Measurements from ENCODE around the gene KCNN2.

KCNN2 gene

DNA sequence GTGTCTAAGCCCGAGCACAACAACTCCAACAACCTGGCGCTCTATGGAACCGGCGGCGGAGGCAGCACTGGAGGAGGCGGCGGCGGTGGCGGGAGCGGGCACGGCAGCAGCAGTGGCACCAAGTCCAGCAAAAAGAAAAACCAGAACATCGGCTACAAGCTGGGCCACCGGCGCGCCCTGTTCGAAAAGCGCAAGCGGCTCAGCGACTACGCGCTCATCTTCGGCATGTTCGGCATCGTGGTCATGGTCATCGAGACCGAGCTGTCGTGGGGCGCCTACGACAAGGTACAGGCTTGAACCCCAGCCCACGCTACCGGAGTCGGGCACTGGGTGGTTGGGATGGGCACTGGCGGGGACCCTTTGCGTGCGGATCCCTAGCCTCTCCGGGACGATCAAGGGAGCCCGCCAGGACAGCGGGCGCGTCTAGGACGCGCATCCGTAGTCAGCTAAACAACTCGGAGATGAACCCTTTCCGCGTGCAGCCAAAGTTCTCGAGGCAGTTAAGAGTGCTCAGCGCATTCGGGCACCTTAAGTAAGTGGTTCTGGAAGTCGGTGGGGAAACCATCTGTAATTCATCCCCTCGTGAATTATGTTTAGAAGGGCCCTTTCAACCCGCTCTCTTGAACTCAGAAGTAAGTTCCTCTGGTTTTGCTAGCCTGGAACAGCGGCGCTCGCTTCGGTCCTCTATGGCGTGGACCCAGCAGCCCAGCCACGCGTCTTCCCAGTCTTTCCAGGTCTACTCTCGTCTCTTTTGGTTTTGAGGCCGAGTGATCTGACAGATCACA lies 1.3 kb downstream of the KCNN2 start:
- Histone ChIP-seq H3K9me3 (replicated peaks; ENCODE audit: low read length) (no peaks in the 10 kb centered on the region), H3K27me3 (ENCODE audit: control insufficient read depth, insufficient read depth, low read length) (peaks cover 66% of the 10 kb centered on the region), H3K4me2 (ENCODE audit: low read length) (no peak overlapping the region), H3K4me3 (ENCODE audit: low read length) (no peak overlapping the region), H3K4me1 (ENCODE audit: control insufficient read depth, insufficient read depth, low read length) (peaks cover 3% of the 10 kb centered on the region), H3K9ac (ENCODE audit: low read depth, low read length) (no peak overlapping the region), H3K36me3 (ENCODE audit: insufficient read depth, low read length) (no peaks in the 10 kb centered on the region)

DNA sequence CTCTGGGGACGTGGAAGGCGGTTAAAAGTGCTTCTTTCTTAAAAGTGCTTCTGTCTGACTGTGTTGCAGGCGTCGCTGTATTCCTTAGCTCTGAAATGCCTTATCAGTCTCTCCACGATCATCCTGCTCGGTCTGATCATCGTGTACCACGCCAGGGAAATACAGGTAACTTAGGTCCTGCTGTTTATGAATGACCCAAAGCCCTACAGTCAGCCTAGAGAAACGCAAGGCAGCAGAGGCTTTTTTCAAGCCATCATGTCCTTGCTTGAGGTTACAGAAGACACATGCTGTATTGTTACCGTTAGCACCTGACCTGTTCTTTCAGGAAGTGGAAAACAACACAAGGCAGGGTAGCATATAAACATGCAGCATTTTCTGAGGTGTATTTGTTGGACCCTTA lies 2.0 kb downstream of the KCNN2 start:
- H3K4me1 ChIP-seq (ENCODE audit: control insufficient read depth, insufficient read depth, low read length): peaks cover 3% of the 10 kb centered on the region

DNA sequence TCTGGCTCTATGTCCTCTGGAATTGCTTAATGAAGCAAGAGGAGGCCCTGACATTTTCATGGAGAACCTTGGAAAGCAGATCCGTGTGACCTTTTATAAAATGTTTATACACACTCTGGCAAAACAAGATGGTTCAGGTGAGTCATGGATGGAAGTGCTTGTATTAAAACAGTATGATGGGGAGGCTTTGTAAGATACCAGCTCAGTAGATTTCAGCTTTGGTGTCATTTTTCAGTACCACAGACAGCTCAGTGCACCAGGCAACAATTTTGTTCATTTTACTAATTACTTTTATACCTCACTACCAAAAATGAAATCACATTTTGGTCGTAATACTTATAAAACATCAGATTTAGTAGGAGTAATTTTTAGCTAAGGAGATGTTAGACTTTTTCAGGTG lies 5.2 kb downstream of the KCNN2 start:
- Histone ChIP-seq H3K4me2 (ENCODE audit: low read length) (no peak overlapping the region), H3K4me1 (ENCODE audit: control insufficient read depth, insufficient read depth, low read length) (no peaks in the 10 kb centered on the region), H3K9me3 (replicated peaks; ENCODE audit: low read length) (no peaks in the 10 kb centered on the region), H3K9ac (ENCODE audit: low read depth, low read length) (no peak overlapping the region), H3K27me3 (ENCODE audit: control insufficient read depth, insufficient read depth, low read length) (peaks cover 32% of the 10 kb centered on the region), H3K36me3 (ENCODE audit: insufficient read depth, low read length) (no peaks in the 10 kb centered on the region), H3K4me3 (ENCODE audit: low read length) (no peak overlapping the region)

More for the DNA sequence above, 2.0 kb downstream of the KCNN2 start:
- Histone ChIP-seq H3K36me3 (ENCODE audit: insufficient read depth, low read length) (no peaks in the 10 kb centered on the region), H3K9me3 (replicated peaks; ENCODE audit: low read length) (no peaks in the 10 kb centered on the region), H3K9ac (ENCODE audit: low read depth, low read length) (no peak overlapping the region), H3K4me2 (ENCODE audit: low read length) (no peak overlapping the region), H3K4me3 (ENCODE audit: low read length) (no peak overlapping the region), H3K27me3 (ENCODE audit: control insufficient read depth, insufficient read depth, low read length) (peaks cover 62% of the 10 kb centered on the region)

DNA sequence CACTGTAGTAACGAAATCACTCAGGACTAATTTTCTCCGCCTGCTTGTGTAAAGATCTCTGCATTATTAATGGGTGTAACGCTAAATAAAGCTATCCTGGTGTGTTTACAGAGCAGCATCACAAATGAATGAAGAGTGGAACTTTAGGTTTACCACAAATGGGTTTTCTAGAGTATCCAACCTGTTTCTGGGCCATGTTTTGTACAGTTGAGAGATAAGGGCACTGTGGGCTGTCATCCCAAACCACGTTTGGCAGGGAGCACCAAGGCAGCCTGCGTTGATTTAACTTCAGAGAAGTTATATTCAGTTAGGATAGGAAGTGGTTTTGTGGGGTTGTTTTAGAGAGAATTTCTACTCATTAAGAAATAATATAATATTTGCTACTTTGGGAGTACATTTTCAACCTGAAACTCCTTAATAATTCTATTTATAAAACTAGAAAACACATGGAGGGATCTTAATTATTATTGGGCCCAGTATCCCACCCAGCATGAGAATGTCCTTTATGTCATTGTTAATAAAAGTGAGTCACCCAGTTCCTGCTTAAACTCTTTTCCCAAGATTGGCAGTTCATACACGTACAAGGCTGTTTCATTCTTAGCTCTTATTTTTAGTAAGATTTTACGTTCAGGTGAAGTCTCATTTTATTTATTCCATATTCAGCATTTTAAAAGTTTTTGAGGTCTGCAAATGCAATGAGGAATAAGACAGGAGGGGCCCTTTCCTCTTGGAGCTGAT lies 8.0 kb downstream of the KCNN2 start:
- Histone ChIP-seq H3K9ac (ENCODE audit: low read depth, low read length) (no peak overlapping the region), H3K9me3 (replicated peaks; ENCODE audit: low read length) (no peaks in the 10 kb centered on the region), H3K27me3 (ENCODE audit: control insufficient read depth, insufficient read depth, low read length) (peaks cover 4% of the 10 kb centered on the region), H3K4me3 (ENCODE audit: low read length) (no peak overlapping the region), H3K4me1 (ENCODE audit: control insufficient read depth, insufficient read depth, low read length) (no peaks in the 10 kb centered on the region), H3K36me3 (ENCODE audit: insufficient read depth, low read length) (no peaks in the 10 kb centered on the region), H3K4me2 (ENCODE audit: low read length) (no peak overlapping the region)

DNA sequence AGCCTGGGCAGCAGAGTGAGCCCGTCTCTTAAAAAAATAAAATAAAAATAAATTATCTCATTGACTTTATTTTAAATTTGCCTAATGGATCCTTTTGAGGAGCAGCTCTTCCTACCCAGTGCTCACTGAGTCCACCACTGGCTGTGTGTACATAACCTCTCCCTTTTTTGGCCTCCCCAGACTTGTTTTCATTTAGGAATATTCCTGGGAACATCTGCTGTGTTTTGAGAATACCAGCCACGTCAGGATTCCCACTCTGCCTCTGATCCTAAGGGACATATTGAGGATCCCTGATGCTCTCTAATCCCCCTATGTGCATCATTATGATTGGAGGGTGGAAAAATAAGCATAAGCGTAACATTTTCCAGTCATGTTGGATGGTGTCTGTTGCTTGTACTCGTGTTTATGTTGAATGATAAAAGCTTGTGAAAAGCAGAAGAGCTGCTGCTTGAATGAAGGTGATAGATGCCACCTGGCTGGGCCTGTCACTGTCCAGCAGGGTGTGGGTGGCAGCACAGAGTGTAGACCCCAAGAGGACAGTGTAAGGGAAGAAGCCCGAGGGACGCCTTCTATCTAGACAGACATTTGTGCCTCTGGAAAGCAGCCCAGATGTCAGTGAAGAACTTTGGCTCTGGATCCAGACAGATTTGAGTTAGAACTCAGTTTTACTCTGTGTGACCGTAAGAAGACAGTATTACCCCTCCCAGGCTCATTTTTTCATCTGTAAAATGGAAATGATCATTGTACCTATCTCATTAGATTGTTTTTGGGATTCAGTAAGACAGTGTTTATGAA lies 15.4 kb downstream of the KCNN2 start:
- Histone ChIP-seq H3K4me3 (ENCODE audit: low read length) (no peak overlapping the region), H3K9ac (ENCODE audit: low read depth, low read length) (no peak overlapping the region), H3K9me3 (replicated peaks; ENCODE audit: low read length) (no peaks in the 10 kb centered on the region), H3K27me3 (ENCODE audit: control insufficient read depth, insufficient read depth, low read length) (no peaks in the 10 kb centered on the region), H3K36me3 (ENCODE audit: insufficient read depth, low read length) (no peaks in the 10 kb centered on the region), H3K4me2 (ENCODE audit: low read length) (no peak overlapping the region), H3K4me1 (ENCODE audit: control insufficient read depth, insufficient read depth, low read length) (no peaks in the 10 kb centered on the region)

DNA sequence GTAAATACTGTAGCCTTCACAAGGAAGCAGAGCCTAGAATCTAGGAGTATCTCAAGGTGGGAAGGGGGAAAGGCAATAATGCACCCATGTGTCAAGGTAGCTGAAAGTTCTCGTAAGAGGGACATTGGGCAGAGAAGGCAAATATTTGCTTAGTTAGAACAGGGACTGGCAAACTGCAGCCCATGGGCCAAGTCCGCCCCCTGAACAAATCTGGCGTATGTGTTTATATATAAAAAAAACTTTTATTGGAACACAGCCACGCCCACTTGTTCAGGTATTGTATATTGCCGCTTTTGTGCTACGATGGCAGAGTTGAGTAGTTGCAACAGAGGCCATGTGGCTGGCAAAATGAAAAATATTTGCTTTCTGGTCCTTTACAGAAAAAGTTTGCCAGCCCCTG lies 16.1 kb downstream of the KCNN2 start:
- no peak overlapping the region for H3K9ac ChIP-seq (ENCODE audit: low read depth, low read length)
- H3K4me2 ChIP-seq (ENCODE audit: low read length): no peak overlapping the region
- H3K27me3 ChIP-seq (ENCODE audit: control insufficient read depth, insufficient read depth, low read length): no peaks in the 10 kb centered on the region
- no peak overlapping the region for H3K4me3 ChIP-seq (ENCODE audit: low read length)
- no peaks in the 10 kb centered on the region for H3K36me3 ChIP-seq (ENCODE audit: insufficient read depth, low read length)
- H3K4me1 ChIP-seq (ENCODE audit: control insufficient read depth, insufficient read depth, low read length): no peaks in the 10 kb centered on the region
- no peaks in the 10 kb centered on the region for H3K9me3 ChIP-seq (replicated peaks; ENCODE audit: low read length)

DNA sequence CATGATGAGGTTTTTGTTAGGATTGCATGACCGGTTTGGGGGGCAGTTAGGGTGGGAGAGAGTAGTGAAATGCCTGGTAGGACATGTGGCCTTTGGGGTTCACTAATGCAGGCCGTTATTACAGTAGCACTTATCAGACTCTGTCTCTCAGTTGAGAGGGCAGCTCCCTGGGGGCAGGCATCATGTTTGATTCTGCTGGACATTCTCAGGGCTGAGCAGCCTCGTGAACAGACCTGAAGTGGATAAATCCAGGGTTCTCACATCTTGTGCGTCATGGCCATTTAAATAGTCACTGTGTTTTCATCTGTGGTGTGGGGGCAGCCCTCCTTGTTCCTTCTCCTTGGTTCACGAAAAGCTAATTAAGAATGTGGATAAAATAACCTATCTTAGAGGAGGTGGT lies 18.9 kb downstream of the KCNN2 start:
- Histone ChIP-seq H3K9me3 (replicated peaks; ENCODE audit: low read length) (no peaks in the 10 kb centered on the region), H3K4me2 (ENCODE audit: low read length) (no peak overlapping the region), H3K9ac (ENCODE audit: low read depth, low read length) (no peak overlapping the region), H3K4me1 (ENCODE audit: control insufficient read depth, insufficient read depth, low read length) (no peaks in the 10 kb centered on the region), H3K27me3 (ENCODE audit: control insufficient read depth, insufficient read depth, low read length) (no peaks in the 10 kb centered on the region), H3K36me3 (ENCODE audit: insufficient read depth, low read length) (no peaks in the 10 kb centered on the region), H3K4me3 (ENCODE audit: low read length) (no peak overlapping the region)

DNA sequence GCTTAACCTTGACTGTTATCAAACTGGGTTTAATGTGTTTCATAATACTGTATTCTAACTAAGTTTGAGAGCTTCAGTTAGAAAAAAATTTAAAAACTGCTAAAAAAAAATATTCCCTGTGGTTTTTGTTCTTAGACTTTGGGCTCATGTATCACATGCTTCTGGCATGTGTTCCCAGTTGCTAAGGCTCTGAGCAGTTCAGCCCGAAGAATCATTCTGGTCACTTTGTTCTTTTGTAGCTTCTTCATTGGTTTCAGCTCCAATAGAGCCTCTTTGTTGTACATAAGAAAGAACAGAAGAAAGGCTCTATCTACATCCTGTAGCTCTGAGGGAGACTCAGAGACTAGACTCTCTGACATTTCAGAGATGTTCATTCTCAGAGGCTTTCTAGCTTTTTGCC lies 25.6 kb downstream of the KCNN2 start:
- Histone ChIP-seq H3K27me3 (ENCODE audit: control insufficient read depth, insufficient read depth, low read length) (no peaks in the 10 kb centered on the region), H3K4me1 (ENCODE audit: control insufficient read depth, insufficient read depth, low read length) (no peaks in the 10 kb centered on the region), H3K4me2 (ENCODE audit: low read length) (no peak overlapping the region), H3K36me3 (ENCODE audit: insufficient read depth, low read length) (no peaks in the 10 kb centered on the region), H3K9ac (ENCODE audit: low read depth, low read length) (no peak overlapping the region), H3K4me3 (ENCODE audit: low read length) (no peak overlapping the region), H3K9me3 (replicated peaks; ENCODE audit: low read length) (no peaks in the 10 kb centered on the region)

DNA sequence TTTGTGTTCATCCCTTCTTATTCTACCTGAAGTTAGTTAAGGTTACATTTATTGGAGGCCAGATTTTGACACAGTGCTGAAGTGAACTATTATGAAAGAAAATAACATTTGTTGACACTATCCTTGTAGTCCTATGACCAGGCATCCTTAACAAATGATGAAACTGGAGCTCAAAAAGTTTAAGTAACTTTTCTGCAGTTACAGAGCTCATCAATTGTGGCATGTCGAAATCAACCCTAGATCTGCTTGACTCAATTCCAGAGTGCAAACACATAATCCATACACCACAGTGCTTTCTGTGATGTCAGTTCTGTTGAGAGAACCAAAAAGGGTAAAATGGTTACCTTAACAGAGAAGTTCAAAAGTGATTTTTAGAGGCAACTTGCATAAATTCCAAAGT lies 28.6 kb downstream of the KCNN2 start:
- no peak overlapping the region for H3K4me3 ChIP-seq (ENCODE audit: low read length)
- H3K4me2 ChIP-seq (ENCODE audit: low read length): no peak overlapping the region
- H3K9me3 ChIP-seq (replicated peaks; ENCODE audit: low read length): no peaks in the 10 kb centered on the region
- H3K36me3 ChIP-seq (ENCODE audit: insufficient read depth, low read length): no peaks in the 10 kb centered on the region
- H3K27me3 ChIP-seq (ENCODE audit: control insufficient read depth, insufficient read depth, low read length): no peaks in the 10 kb centered on the region
- no peak overlapping the region for H3K9ac ChIP-seq (ENCODE audit: low read depth, low read length)
- no peaks in the 10 kb centered on the region for H3K4me1 ChIP-seq (ENCODE audit: control insufficient read depth, insufficient read depth, low read length)

DNA sequence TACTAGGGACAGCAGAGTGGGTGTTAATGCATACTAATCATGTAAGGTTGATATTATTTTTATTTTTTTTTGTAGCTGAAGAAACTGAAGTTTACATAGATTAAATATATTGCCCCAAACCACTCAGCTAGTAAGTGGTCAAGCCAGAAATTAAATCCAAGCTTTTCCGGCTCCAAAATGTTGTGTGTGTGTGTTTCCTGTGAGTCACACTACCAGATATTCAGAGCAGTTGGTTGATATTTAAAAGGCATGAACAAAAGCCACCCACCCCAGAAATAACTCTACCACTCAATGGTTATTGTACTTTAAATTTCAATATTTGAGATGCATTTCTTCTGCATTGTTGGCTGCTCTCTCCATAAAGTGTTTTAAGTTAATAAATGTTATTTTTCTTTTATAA lies 29.5 kb downstream of the KCNN2 start:
- Histone ChIP-seq H3K4me2 (ENCODE audit: low read length) (no peak overlapping the region), H3K4me1 (ENCODE audit: control insufficient read depth, insufficient read depth, low read length) (no peaks in the 10 kb centered on the region)

DNA sequence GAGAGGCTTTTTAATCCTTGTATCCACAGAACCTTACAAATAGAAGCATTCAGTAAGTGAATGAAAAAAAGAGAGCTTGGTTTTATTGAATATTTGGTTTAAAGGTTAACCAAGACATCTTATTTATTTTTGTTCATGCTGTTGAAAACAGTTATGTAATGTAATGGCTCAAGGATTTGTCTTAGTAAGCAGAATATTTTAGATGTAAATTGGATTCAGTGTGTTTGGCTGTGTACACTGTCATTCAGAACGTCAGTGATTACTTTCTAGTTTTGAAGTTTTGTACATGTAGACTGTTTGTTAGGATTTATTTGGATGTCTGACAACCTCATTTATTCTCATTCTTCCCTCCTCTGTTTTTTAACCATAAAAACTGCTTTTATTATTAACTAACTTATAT lies 31.3 kb downstream of the KCNN2 start:
- no peaks in the 10 kb centered on the region for H3K36me3 ChIP-seq (ENCODE audit: insufficient read depth, low read length)
- H3K9me3 ChIP-seq (replicated peaks; ENCODE audit: low read length): no peaks in the 10 kb centered on the region

More for the DNA sequence above, 29.5 kb downstream of the KCNN2 start:
- no peak overlapping the region for H3K9ac ChIP-seq (ENCODE audit: low read depth, low read length)
- H3K36me3 ChIP-seq (ENCODE audit: insufficient read depth, low read length): no peaks in the 10 kb centered on the region
- no peaks in the 10 kb centered on the region for H3K9me3 ChIP-seq (replicated peaks; ENCODE audit: low read length)
- no peaks in the 10 kb centered on the region for H3K27me3 ChIP-seq (ENCODE audit: control insufficient read depth, insufficient read depth, low read length)
- no peak overlapping the region for H3K4me3 ChIP-seq (ENCODE audit: low read length)

More for the DNA sequence above, 31.3 kb downstream of the KCNN2 start:
- Histone ChIP-seq H3K4me3 (ENCODE audit: low read length) (no peak overlapping the region), H3K4me1 (ENCODE audit: control insufficient read depth, insufficient read depth, low read length) (no peaks in the 10 kb centered on the region), H3K9ac (ENCODE audit: low read depth, low read length) (no peak overlapping the region), H3K27me3 (ENCODE audit: control insufficient read depth, insufficient read depth, low read length) (no peaks in the 10 kb centered on the region), H3K4me2 (ENCODE audit: low read length) (no peak overlapping the region)

All from skeletal muscle satellite cell (primary cell).